Trophoblast cell (in vitro differentiated cells and primary cell): ENCODE data around the gene TXNRD2.

ENCODE experiments used
- DNase-seq, 2 donors: peaks; one replicate each; pipeline ENCODE4 v3.0.0-alpha.2; 2016
- H2AFZ ChIP-seq: 2 replicates; pipeline ENCODE4 v1.6.1; 2013; ENCODE audit warnings: low read length, moderate library complexity, mild to moderate bottlenecking; ENCODE audit not compliant: insufficient read depth, poor library complexity
- H2AK5ac ChIP-seq: 2 replicates; pipeline ENCODE4 v1.6.1; 2013; ENCODE audit warnings: mild to moderate bottlenecking, low read length
- H2BK120ac ChIP-seq: 2 replicates; pipeline ENCODE4 v1.6.1; 2013; ENCODE audit warnings: low read length, mild to moderate bottlenecking, moderate library complexity; ENCODE audit not compliant: insufficient read depth, poor library complexity
- H2BK12ac ChIP-seq: 2 replicates; pipeline ENCODE4 v1.6.1; 2013; ENCODE audit warnings: mild to moderate bottlenecking, low read length, moderate library complexity
- H2BK5ac ChIP-seq: 2 replicates; pipeline ENCODE4 v1.6.1; 2013; ENCODE audit warnings: low read length, low read depth, moderate library complexity, mild to moderate bottlenecking; ENCODE audit not compliant: poor library complexity
- H3K14ac ChIP-seq: 2 replicates; pipeline ENCODE4 v1.6.1; 2013; ENCODE audit warnings: mild to moderate bottlenecking, low read length
- H3K18ac ChIP-seq: 2 replicates; pipeline ENCODE4 v1.6.1; 2013; ENCODE audit warnings: mild to moderate bottlenecking, low read length
- H3K23ac ChIP-seq: 2 replicates; pipeline ENCODE4 v1.6.1; 2013; ENCODE audit warnings: low read length
- H3K27ac ChIP-seq: 2 replicates; pipeline ENCODE4 v1.5.1; 2013; ENCODE audit warnings: low read depth, mild to moderate bottlenecking, inconsistent platforms, low read length, moderate library complexity
- H3K27me3 ChIP-seq: 2 replicates; pipeline ENCODE4 v1.6.1; 2013; ENCODE audit warnings: inconsistent platforms, mild to moderate bottlenecking, low read length, moderate library complexity; ENCODE audit not compliant: insufficient read depth
- H3K36me3 ChIP-seq, 2 experiments: 1 replicate in 1 of 2; 2 replicates in 1 of 2; pipeline ENCODE4 v1.6.1; 2013; ENCODE audit warnings: low read length in 2 of 2, mild to moderate bottlenecking in 2 of 2, moderate library complexity in 1 of 2; ENCODE audit not compliant: insufficient read depth in 2 of 2, control insufficient read depth in 1 of 2
- H3K4ac ChIP-seq: 2 replicates; pipeline ENCODE4 v1.6.1; 2013; ENCODE audit warnings: low read depth, mild to moderate bottlenecking, low read length, moderate library complexity
- H3K4me1 ChIP-seq, 2 experiments: 1 replicate in 1 of 2; 2 replicates in 1 of 2; pipeline ENCODE4 v1.6.1; 2013; ENCODE audit warnings: low read length in 2 of 2, mild to moderate bottlenecking in 2 of 2, moderate library complexity in 1 of 2; ENCODE audit not compliant: insufficient read depth in 2 of 2, control insufficient read depth in 1 of 2
- H3K4me2 ChIP-seq: 2 replicates; pipeline ENCODE4 v1.6.1; 2013; ENCODE audit warnings: inconsistent platforms, mild to moderate bottlenecking, low read length, moderate library complexity
- H3K4me3 ChIP-seq: 2 replicates; pipeline ENCODE4 v1.5.1; 2013; ENCODE audit warnings: mild to moderate bottlenecking, low read depth, low read length, inconsistent platforms
- H3K79me1 ChIP-seq: one replicate; pipeline ENCODE4 v1.6.1; 2013; ENCODE audit warnings: low read length
- H3K79me2 ChIP-seq: 2 replicates; pipeline ENCODE4 v1.6.1; 2013; ENCODE audit warnings: low read length, mild to moderate bottlenecking; ENCODE audit not compliant: control insufficient read depth, insufficient read depth, poor library complexity
- H3K9ac ChIP-seq: 2 replicates; pipeline ENCODE4 v1.6.1; 2013; ENCODE audit warnings: mild to moderate bottlenecking, low read length
- H3K9me3 ChIP-seq: 2 replicates; pipeline ENCODE4 v1.6.1; 2013; ENCODE audit warnings: low read depth, mild to moderate bottlenecking, control low read depth, inconsistent platforms, low read length; ENCODE audit not compliant: insufficient read depth
- H4K12ac ChIP-seq: 2 replicates; pipeline ENCODE4 v1.6.1; 2013; ENCODE audit warnings: low read depth, mild to moderate bottlenecking, low read length, moderate library complexity
- H4K8ac ChIP-seq: 2 replicates; pipeline ENCODE4 v1.6.1; 2013; ENCODE audit warnings: low read depth, mild to moderate bottlenecking, low read length, moderate library complexity
- H4K91ac ChIP-seq: one replicate; pipeline ENCODE4 v1.6.1; 2013; ENCODE audit warnings: low read depth, mild to moderate bottlenecking, low read length, moderate library complexity
- WGBS: extraction: QIAGEN DNeasy Blood & Tissue Kit; methylation state at CpG from one replicate; pipeline ENCODE4 v1.1.7; 2013; ENCODE audit warnings: missing lambda C conversion rate; ENCODE audit not compliant: insufficient read length, insufficient coverage; ENCODE audit errors: extremely low coverage; 5-methylcytosine and 5-hydroxymethylcytosine counted together

TXNRD2 gene

GRCh38 chr22:19879992-19880785 lies 61.4 kb downstream of the TXNRD2 start:
- WGBS: no CpG with 5 or more reads among the region's 34 CpGs
- no peak overlapping the region for H3K4me3 ChIP-seq
- H4K91ac ChIP-seq: peak overlapping the region; percentile 86
- no peak overlapping the region for H3K23ac ChIP-seq
- peak overlapping the region; percentile 97 for H2BK12ac ChIP-seq
- H4K8ac ChIP-seq: peak overlapping the region; percentile 56
- no peaks in the 10 kb centered on the region for H3K36me3 ChIP-seq
- H3K18ac ChIP-seq: peak overlapping the region; percentile 83
- H3K4me1 ChIP-seq: peaks cover 35 to 38% of the 10 kb centered on the region in 2 experiments
- H2AFZ ChIP-seq: peak overlapping the region; percentile 33
- H3K9me3 ChIP-seq: peaks cover 3% of the 10 kb centered on the region
- H2BK5ac ChIP-seq: peak overlapping the region; percentile 48
- peaks cover 21% of the 10 kb centered on the region for H3K79me2 ChIP-seq
- peak overlapping the region; percentile 88 for H3K14ac ChIP-seq
- peak overlapping the region; percentile 87 for H2AK5ac ChIP-seq
- no peak overlapping the region for H3K9ac ChIP-seq
- H3K79me1 ChIP-seq: peaks cover 49% of the 10 kb centered on the region
- H3K27ac ChIP-seq: no peak overlapping the region
- H3K4ac ChIP-seq: peak overlapping the region; percentile 70
- H4K12ac ChIP-seq: no peak overlapping the region
- H3K27me3 ChIP-seq: no peaks in the 10 kb centered on the region
- peak overlapping the region; percentile 90 for H2BK120ac ChIP-seq
- DNase-seq: no peak
- no peak overlapping the region for H3K4me2 ChIP-seq

- DNase-seq: no peak
- Histone ChIP-seq H3K9ac (no peak overlapping the region), H2BK120ac (peak overlapping the region; percentile 90), H3K14ac (peak overlapping the region; percentile 88), H3K4ac (peak overlapping the region; percentile 70), H3K4me3 (no peak overlapping the region), H3K27me3 (no peaks in the 10 kb centered on the region), H3K18ac (peak overlapping the region; percentile 83), H2AK5ac (peak overlapping the region; percentile 87), H2BK12ac (peak overlapping the region; percentile 97), H3K36me3 (no peaks in the 10 kb centered on the region), H3K4me2 (no peak overlapping the region), H4K8ac (peak overlapping the region; percentile 56), H2AFZ (peak overlapping the region; percentile 33), H2BK5ac (peak overlapping the region; percentile 48), H3K23ac (no peak overlapping the region), H3K79me1 (peaks cover 45% of the 10 kb centered on the region), H3K27ac (no peak overlapping the region), H3K4me1 (peaks cover 35 to 37% of the 10 kb centered on the region in 2 experiments), H4K91ac (peak overlapping the region; percentile 86), H4K12ac (no peak overlapping the region), H3K79me2 (peaks cover 21% of the 10 kb centered on the region), H3K9me3 (peaks cover 3% of the 10 kb centered on the region)
- WGBS: no CpG with 5 or more reads among the region's 4 CpGs
Observed at GRCh38 chr22:19879643-19879991, 62.0 kb downstream of the TXNRD2 start.

- no peak overlapping the region for H4K8ac ChIP-seq
- H2BK5ac ChIP-seq: no peak overlapping the region
- no peak overlapping the region for H3K9ac ChIP-seq
- H3K79me2 ChIP-seq: peaks cover 21% of the 10 kb centered on the region
- H4K91ac ChIP-seq: peak overlapping the region; percentile 28
- no CpG with 5 or more reads among the region's 13 CpGs for WGBS
- no peak for DNase-seq
- no peak overlapping the region for H4K12ac ChIP-seq
- no peak overlapping the region for H3K4me3 ChIP-seq
- H3K23ac ChIP-seq: no peak overlapping the region
- H3K27me3 ChIP-seq: no peaks in the 10 kb centered on the region
- H3K4ac ChIP-seq: no peak overlapping the region
- H3K36me3 ChIP-seq: no peaks in the 10 kb centered on the region
- peaks cover 3% of the 10 kb centered on the region for H3K9me3 ChIP-seq
- H3K14ac ChIP-seq: no peak overlapping the region
- H2AK5ac ChIP-seq: peak overlapping the region; percentile 61
- peaks cover 42% of the 10 kb centered on the region for H3K79me1 ChIP-seq
- no peak overlapping the region for H3K4me2 ChIP-seq
- H3K4me1 ChIP-seq: peaks cover 35 to 37% of the 10 kb centered on the region in 2 experiments
- no peak overlapping the region for H3K27ac ChIP-seq
- no peak overlapping the region for H2BK120ac ChIP-seq
- peak overlapping the region; percentile 70 for H2BK12ac ChIP-seq
- no peak overlapping the region for H2AFZ ChIP-seq
- peak overlapping the region; percentile 27 for H3K18ac ChIP-seq
Observed at GRCh38 chr22:19879246-19879570, 62.4 kb downstream of the TXNRD2 start.

- Histone ChIP-seq H4K91ac (peak overlapping the region; percentile 66), H2AK5ac (peak overlapping the region; percentile 10), H3K4me3 (no peak overlapping the region), H3K4ac (no peak overlapping the region), H2AFZ (no peak overlapping the region), H3K79me2 (peaks cover 21% of the 10 kb centered on the region), H3K27me3 (no peaks in the 10 kb centered on the region), H4K8ac (no peak overlapping the region), H3K36me3 (no peaks in the 10 kb centered on the region), H3K9ac (no peak overlapping the region), H3K14ac (peak overlapping the region; percentile 40), H3K23ac (no peak overlapping the region), H2BK5ac (no peak overlapping the region), H2BK12ac (peak overlapping the region; percentile 55), H3K27ac (no peak overlapping the region), H3K9me3 (peaks cover 3% of the 10 kb centered on the region), H3K79me1 (peaks cover 40% of the 10 kb centered on the region), H3K4me1 (peaks cover 35 to 37% of the 10 kb centered on the region in 2 experiments), H2BK120ac (peak overlapping the region; percentile 24), H3K18ac (peak overlapping the region; percentile 35), H3K4me2 (no peak overlapping the region), H4K12ac (no peak overlapping the region)
- no peak for DNase-seq
- WGBS: no CpG with 5 or more reads among the region's 16 CpGs
Observed at GRCh38 chr22:19878461-19879245, 63.0 kb downstream of the TXNRD2 start.
